ENCODE results near the gene TRAPPC2.
"Not testable (repeated sequence)": the region's sequence is repeated elsewhere in the genome, so short reads cannot be mapped to it uniquely, and the experiment has no call there.

DNA sequence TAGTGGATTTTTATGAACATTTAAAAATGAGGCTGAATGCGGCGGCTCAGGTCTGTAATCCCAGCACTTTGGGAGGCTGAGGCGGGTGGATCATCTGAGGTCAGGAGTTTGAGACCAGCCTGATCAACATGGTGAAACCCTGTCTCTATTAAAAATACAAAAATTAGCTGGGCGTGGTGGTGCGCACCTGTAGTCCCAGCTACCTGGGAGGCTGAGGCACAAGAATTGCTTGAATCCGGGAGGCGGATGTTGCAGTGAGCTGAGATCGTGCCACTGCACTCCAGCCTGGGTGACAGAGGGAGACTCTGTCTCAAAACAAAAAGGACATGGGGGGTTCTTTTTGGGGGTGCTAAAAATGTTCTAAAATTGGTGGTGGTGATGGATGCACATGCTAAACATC, 64.7 kb downstream of the TRAPPC2 start:
- TF ChIP-seq ESRRA (CRISPR knock-in tag; IDR thresholded peaks at IDR 0.05; ENCODE audit: low read depth); TARDBP (CRISPR knock-in tag; IDR thresholded peaks at IDR 0.05); HIVEP1 (CRISPR knock-in tag; IDR thresholded peaks at IDR 0.05): not testable (repeated sequence)
